Measurements from ENCODE around the gene NCF2. TPM values are rescaled to one million over a fixed set of nuclear protein-coding genes. Genes with fewer than 3 reads are reported as not detected.
"Not testable (repeated sequence)": the region's sequence is repeated elsewhere in the genome, so short reads cannot be mapped to it uniquely, and the experiment has no call there.

The NCF2 gene
- total RNA-seq, 1 experiment from 2014 or later, result 5.5 TPM

DNA sequence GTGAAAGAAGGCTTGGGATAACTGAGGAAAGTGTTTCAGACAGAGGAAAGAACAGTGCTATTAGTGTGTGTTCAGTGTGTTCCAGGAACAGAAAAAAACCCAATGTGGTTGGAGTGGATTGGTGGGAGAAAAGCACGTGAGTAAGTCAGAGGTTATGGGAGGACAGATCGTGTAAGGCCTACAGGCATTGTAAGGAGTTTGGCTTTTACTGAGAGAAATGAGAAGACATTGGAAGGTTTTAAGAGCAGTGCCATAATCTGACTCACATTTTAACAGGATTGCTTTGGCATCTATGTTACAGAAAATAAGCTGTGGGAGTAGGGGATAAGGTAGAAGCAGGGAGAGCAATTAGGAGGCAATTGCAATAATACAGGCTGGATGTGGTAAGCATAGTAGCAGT, 40.5 kb upstream of the NCF2 start:
- no TSS peak for BruUV-seq (replicated peaks)
- peak overlapping the region; percentile 4 for H3K4me3 Mint-ChIP-seq (ENCODE audit: low read depth, unreplicated experiment)
- H3K27ac Mint-ChIP-seq (ENCODE audit: unreplicated experiment), result peak overlapping the region; percentile 7
- intact Hi-C loops (cut with micrococcal nuclease; ENCODE audit: unreplicated experiment), result loop anchor here (5.0 kb wide), 2 partner anchors 422 to 668 kb away; partner anchors contain the start of gene TSEN15
- no peak for DNase-seq
- H3K9me3 Mint-ChIP-seq (ENCODE audit: low read depth, unreplicated experiment), result no peaks in the 10 kb centered on the region
- CTCF ChIA-PET, result interaction anchor here (1.2 kb wide), 1 partner anchor 285 kb away, joined by 4 read pairs; no protein-coding TSS in a partner anchor
- H3K4me1 Mint-ChIP-seq (ENCODE audit: low read depth, unreplicated experiment), result peaks cover 27% of the 10 kb centered on the region
- H3K36me3 Mint-ChIP-seq (ENCODE audit: insufficient read depth, unreplicated experiment), result peaks cover 59% of the 10 kb centered on the region
- TF ChIP-seq, protein P1, sequence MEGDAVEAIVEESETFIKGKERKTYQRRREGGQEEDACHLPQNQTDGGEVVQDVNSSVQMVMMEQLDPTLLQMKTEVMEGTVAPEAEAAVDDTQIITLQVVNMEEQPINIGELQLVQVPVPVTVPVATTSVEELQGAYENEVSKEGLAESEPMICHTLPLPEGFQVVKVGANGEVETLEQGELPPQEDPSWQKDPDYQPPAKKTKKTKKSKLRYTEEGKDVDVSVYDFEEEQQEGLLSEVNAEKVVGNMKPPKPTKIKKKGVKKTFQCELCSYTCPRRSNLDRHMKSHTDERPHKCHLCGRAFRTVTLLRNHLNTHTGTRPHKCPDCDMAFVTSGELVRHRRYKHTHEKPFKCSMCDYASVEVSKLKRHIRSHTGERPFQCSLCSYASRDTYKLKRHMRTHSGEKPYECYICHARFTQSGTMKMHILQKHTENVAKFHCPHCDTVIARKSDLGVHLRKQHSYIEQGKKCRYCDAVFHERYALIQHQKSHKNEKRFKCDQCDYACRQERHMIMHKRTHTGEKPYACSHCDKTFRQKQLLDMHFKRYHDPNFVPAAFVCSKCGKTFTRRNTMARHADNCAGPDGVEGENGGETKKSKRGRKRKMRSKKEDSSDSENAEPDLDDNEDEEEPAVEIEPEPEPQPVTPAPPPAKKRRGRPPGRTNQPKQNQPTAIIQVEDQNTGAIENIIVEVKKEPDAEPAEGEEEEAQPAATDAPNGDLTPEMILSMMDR (IDR thresholded peaks at IDR 0.05; ENCODE audit: unreplicated experiment), result no peak
- H3K27me3 Mint-ChIP-seq (ENCODE audit: unreplicated experiment), result no peaks in the 10 kb centered on the region

DNA sequence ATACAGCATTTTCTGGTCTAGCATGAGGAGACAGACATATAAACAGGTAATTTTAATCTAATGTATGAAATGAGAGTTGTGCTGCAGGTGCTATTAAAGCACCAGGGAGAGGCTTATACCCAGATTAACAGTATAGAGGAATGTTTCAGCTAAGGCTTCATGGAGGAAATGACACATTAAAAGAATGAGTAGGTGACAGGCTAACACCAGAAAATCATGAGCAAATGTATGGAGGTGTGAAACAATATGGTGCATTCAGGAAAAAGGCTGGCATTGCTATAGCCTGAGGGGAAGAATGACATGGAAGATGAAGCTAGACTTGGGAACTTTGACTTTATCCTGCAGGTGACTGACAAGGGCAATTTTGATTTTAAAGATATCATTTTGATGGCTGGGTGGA, 38.3 kb upstream of the NCF2 start:
- no peaks in the 10 kb centered on the region for H3K27me3 Mint-ChIP-seq (ENCODE audit: unreplicated experiment)
- CTCF ChIA-PET, result interaction anchor here (0.7 kb wide), 1 partner anchor 59 kb away, joined by 6 read pairs; no protein-coding TSS in a partner anchor
- H3K36me3 Mint-ChIP-seq (ENCODE audit: insufficient read depth, unreplicated experiment), result peaks cover 49% of the 10 kb centered on the region
- DNase-seq, result no peak
- H3K4me1 Mint-ChIP-seq (ENCODE audit: low read depth, unreplicated experiment), result peaks cover 35% of the 10 kb centered on the region
- BruUV-seq (replicated peaks), result no TSS peak
- H3K9me3 Mint-ChIP-seq (ENCODE audit: low read depth, unreplicated experiment), result no peaks in the 10 kb centered on the region
- TF ChIP-seq, protein P1 (IDR thresholded peaks at IDR 0.05; ENCODE audit: unreplicated experiment), result no peak
- intact Hi-C loops (cut with micrococcal nuclease; ENCODE audit: unreplicated experiment), result no loop called here
- no peak overlapping the region for H3K4me3 Mint-ChIP-seq (ENCODE audit: low read depth, unreplicated experiment)
- H3K27ac Mint-ChIP-seq (ENCODE audit: unreplicated experiment), result no peak overlapping the region

DNA sequence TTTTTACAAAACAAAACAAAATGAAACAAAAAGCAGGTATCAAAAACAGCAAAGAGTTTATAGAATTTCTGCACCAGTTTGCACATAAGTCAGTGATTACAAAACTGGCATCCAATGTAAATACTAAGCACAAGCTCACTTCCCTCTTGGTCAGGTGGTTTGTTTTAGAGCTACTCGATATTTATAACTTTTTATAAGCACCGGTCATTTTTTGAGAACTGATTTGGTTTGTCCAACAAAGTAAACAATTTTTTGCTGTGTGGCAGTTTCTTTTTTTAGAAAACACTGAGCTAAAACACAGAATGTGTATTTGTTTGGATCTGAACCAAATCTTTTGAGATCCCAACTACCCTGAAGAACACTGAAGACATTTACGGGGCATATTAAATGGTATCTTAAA, 36.0 kb upstream of the NCF2 start:
- CTCF ChIA-PET; H3K9me3 Mint-ChIP-seq (ENCODE audit: low read depth, unreplicated experiment); H3K27me3 Mint-ChIP-seq (ENCODE audit: unreplicated experiment); DNase-seq; intact Hi-C loops (cut with micrococcal nuclease; ENCODE audit: unreplicated experiment); H3K4me3 Mint-ChIP-seq (ENCODE audit: low read depth, unreplicated experiment); H3K27ac Mint-ChIP-seq (ENCODE audit: unreplicated experiment): not testable (repeated sequence)
- TSS peak; percentile 18 for BruUV-seq (replicated peaks)
- Mint-ChIP-seq H3K36me3 (ENCODE audit: insufficient read depth, unreplicated experiment) (peaks cover 47% of the 10 kb centered on the region), H3K4me1 (ENCODE audit: low read depth, unreplicated experiment) (peaks cover 42% of the 10 kb centered on the region)

DNA sequence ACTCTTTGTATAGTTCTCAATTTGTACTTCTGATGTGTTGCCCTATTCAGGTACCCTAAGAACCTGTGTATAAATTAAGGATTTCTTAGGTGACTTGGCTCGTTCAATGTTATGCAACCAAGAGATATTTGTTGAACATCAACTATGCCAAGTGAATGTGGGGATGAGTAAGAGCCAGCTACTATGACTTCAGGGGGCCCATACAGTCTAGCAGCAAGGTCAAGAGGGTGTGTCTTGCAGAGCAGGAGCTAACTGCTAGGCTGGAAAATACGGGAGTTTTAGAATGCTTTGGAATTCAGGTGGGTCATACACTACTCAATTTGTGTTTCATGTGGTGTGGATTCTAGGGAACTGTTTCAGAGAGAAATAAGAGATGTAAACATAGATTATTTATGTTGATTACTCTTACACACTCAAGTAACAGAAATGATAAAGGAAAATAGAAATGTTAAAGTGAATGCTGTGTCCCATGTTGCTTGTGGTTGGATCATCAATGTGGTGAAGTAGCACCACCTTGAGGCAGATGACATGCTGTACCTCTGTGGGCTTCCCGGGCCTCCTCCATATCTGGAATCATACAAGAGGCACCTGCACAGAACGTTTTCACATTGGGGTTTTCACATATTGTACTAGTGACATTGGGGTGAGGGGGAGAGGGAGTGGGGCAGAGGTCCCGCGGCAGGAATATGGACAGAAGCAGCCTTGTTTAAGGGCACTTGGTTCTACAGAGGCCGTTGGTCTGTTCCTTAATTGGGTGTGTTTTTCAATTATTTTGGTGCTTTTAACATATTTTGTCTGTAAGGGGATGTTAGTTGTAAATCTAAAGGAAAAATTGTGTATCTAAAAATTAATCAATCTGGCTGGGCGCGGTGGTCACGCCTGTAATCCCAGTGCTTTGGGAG, 32.9 kb upstream of the NCF2 start:
- TF ChIP-seq, protein P1 (IDR thresholded peaks at IDR 0.05; ENCODE audit: unreplicated experiment), result peak; percentile 62
- Mint-ChIP-seq H3K27me3 (ENCODE audit: unreplicated experiment) (no peaks in the 10 kb centered on the region), H3K9me3 (ENCODE audit: low read depth, unreplicated experiment) (no peaks in the 10 kb centered on the region), H3K36me3 (ENCODE audit: insufficient read depth, unreplicated experiment) (peaks cover 22% of the 10 kb centered on the region), H3K4me3 (ENCODE audit: low read depth, unreplicated experiment) (no peak overlapping the region), H3K4me1 (ENCODE audit: low read depth, unreplicated experiment) (peaks cover 21% of the 10 kb centered on the region), H3K27ac (ENCODE audit: unreplicated experiment) (no peak overlapping the region)
- peak; percentile 74 for DNase-seq
- intact Hi-C loops (cut with micrococcal nuclease; ENCODE audit: unreplicated experiment), result loop anchor here (1.0 to 2.0 kb wide), 3 partner anchors 80 to 342 kb away; no protein-coding TSS in a partner anchor
- BruUV-seq (replicated peaks), result no TSS peak
- CTCF ChIA-PET, result interaction anchor here (1.0 to 1.5 kb wide), 2 partner anchors 78 to 341 kb away, joined by 3 to 8 read pairs; no protein-coding TSS in a partner anchor
